ENCODE measurements around the gene FRMD4A.
"Not testable (repeated sequence)": the region's sequence is repeated elsewhere in the genome, so short reads cannot be mapped to it uniquely, and the experiment has no call there.

Gene FRMD4A

DNA sequence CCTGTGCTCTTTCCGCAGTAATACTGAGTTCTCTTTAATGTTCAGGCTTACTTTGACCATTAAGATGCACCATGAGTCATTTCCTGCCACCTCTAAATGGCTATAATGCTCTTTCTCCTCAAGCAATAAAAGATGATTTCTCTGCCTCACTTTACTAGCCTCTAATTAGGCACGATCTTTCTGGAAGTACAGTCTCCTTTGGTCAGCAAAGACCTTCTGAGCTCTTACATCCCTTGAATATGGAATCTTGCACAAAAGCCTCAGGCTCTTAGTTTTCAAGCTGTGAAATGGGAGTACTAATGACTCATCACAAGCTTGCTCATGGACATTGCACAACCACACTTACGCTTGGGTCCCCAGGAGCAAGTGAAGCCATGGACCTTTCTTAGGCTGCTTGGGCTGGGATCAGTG, 85.9 kb downstream of the FRMD4A start:
- Histone ChIP-seq H3K9me3 (ENCODE audit: control insufficient read depth, low read length) (no peaks in the 10 kb centered on the region), H3K36me3 (ENCODE audit: control insufficient read depth, insufficient read depth, low read length) (no peaks in the 10 kb centered on the region), H3K4me1 (ENCODE audit: control insufficient read depth, insufficient read depth, low read length, poor library complexity, severe bottlenecking) (no peaks in the 10 kb centered on the region), H3K27ac (ENCODE audit: insufficient read depth, low read length, poor library complexity, severe bottlenecking) (no peak overlapping the region), H3K27me3 (replicated peaks; ENCODE audit: control insufficient read depth, insufficient read depth, low read length, poor library complexity, severe bottlenecking) (no peaks in the 10 kb centered on the region), H3K4me3 (ENCODE audit: insufficient read depth, low read depth, low read length, poor library complexity, severe bottlenecking) (no peak overlapping the region)
- DNase-seq = no peak

DNA sequence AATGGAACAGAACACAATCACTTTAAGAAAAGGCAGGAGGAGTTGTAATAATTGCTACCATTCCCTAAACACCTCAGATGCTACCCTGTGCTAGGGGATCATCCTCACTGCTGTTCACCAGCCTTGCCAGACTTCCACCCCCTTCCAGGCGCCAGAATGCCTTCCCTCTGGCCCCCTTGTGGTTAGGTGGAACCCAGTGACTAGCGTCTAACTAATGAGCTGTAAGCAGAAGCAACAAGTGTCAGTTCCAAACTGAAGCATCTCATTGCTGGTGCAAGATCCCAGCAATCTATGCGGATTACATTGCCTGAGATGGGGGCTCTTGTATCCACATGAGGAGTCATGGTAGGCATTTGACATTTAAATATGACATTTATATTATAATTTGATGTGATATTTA, 86.6 kb downstream of the FRMD4A start:
- Histone ChIP-seq H3K4me3 (ENCODE audit: insufficient read depth, low read depth, low read length, poor library complexity, severe bottlenecking) (no peak overlapping the region), H3K27me3 (replicated peaks; ENCODE audit: control insufficient read depth, insufficient read depth, low read length, poor library complexity, severe bottlenecking) (no peaks in the 10 kb centered on the region), H3K36me3 (ENCODE audit: control insufficient read depth, insufficient read depth, low read length) (no peaks in the 10 kb centered on the region), H3K9me3 (ENCODE audit: control insufficient read depth, low read length) (no peaks in the 10 kb centered on the region), H3K4me1 (ENCODE audit: control insufficient read depth, insufficient read depth, low read length, poor library complexity, severe bottlenecking) (no peaks in the 10 kb centered on the region), H3K27ac (ENCODE audit: insufficient read depth, low read length, poor library complexity, severe bottlenecking) (no peak overlapping the region)
- no peak for DNase-seq

DNA sequence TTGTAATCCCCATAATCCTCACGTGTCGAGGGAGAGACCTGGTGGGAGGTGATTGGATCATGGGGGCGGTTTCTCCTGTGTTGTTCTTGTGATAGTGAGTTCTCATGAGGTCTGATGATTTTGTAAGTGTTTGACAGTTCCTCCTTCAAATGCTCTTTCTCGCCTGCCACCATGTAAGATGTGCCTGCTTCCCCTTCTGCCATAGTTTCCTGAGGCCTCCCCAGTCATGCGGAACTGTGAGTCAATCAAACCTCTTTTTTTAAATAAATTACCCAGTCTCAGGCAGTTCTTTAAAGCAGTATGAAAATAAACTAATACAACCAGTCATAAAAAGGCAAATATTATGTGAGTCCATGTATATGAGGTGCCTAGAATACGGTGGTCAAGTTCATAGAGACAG, 87.5 kb downstream of the FRMD4A start:
- no peak for DNase-seq
- no peaks in the 10 kb centered on the region for H3K27me3 ChIP-seq (replicated peaks; ENCODE audit: control insufficient read depth, insufficient read depth, low read length, poor library complexity, severe bottlenecking)
- no peak overlapping the region for H3K27ac ChIP-seq (ENCODE audit: insufficient read depth, low read length, poor library complexity, severe bottlenecking)
- no peak overlapping the region for H3K4me3 ChIP-seq (ENCODE audit: insufficient read depth, low read depth, low read length, poor library complexity, severe bottlenecking)
- no peaks in the 10 kb centered on the region for H3K9me3 ChIP-seq (ENCODE audit: control insufficient read depth, low read length)
- H3K4me1 ChIP-seq (ENCODE audit: control insufficient read depth, insufficient read depth, low read length, poor library complexity, severe bottlenecking) = no peaks in the 10 kb centered on the region
- H3K36me3 ChIP-seq (ENCODE audit: control insufficient read depth, insufficient read depth, low read length) = no peaks in the 10 kb centered on the region

DNA sequence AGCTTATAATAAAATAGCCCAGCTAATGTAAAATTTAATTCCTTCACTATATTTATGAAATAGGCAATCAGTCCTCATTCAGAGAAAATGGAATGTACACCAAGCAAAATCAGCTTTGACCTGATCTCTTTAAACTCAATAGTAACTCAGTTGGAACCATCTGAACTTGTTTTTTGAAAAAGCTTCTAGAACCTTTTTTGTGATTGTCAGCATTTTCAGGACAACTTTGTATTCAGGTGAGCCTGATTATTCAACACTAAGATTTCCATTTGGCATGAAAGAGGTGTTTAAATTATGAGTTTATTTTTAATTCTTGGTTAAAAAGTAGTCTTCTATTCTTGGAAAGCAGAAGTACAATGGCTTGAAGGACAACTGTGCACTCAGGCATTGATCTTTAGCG, 89.5 kb downstream of the FRMD4A start:
- H3K36me3 ChIP-seq (ENCODE audit: control insufficient read depth, insufficient read depth, low read length) = no peaks in the 10 kb centered on the region

DNA sequence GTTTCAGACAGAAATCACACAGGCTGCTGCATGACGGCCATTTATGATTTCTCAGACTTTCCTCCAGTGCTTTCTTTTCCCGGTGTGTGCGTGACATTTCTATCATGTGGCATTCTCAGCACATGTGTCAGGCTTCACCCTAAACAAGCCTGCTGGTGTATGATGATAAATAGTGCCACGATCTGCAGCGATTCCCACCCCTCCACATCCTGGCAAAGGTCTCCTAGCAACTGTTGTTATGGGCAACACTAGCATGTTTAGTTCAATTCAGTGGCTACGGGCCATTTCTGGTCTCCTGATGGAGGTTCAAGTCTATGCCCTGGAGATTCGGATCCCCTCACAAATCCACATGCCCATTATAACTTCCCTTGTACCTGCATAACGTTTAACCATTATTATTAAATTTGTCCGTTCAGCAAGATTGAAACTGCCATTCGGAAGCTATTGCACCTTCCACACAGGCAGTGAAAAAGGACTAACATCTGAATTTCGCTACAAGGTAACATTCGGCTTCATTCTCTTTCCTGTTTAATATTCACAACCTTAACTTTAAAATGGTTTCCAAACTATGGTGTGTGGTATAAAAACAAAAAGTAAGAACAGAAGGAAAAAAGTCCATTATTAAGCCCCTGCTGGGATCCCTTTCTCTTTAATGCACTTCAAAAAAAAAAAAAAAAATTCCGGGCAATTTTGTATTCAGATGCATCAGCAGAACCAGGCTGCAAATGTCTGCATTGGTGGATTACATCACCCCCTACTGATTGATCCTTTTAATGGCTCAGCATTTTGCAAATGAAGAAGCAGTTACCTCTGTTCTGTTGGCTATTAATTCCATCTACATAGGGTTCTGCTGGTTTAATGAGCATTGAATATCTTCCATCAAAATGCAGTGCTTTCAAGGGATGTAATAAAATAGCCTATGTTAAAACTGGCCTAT, 90.2 kb downstream of the FRMD4A start:
- Histone ChIP-seq H3K27me3 (replicated peaks; ENCODE audit: control insufficient read depth, insufficient read depth, low read length, poor library complexity, severe bottlenecking) (no peaks in the 10 kb centered on the region), H3K4me3 (ENCODE audit: insufficient read depth, low read depth, low read length, poor library complexity, severe bottlenecking) (no peak overlapping the region), H3K4me1 (ENCODE audit: control insufficient read depth, insufficient read depth, low read length, poor library complexity, severe bottlenecking) (no peaks in the 10 kb centered on the region), H3K36me3 (ENCODE audit: control insufficient read depth, insufficient read depth, low read length) (no peaks in the 10 kb centered on the region), H3K9me3 (ENCODE audit: control insufficient read depth, low read length) (no peaks in the 10 kb centered on the region), H3K27ac (ENCODE audit: insufficient read depth, low read length, poor library complexity, severe bottlenecking) (no peak overlapping the region)
- no peak for DNase-seq

More for the DNA sequence above, 89.5 kb downstream of the FRMD4A start:
- Histone ChIP-seq H3K27me3 (replicated peaks; ENCODE audit: control insufficient read depth, insufficient read depth, low read length, poor library complexity, severe bottlenecking) (no peaks in the 10 kb centered on the region), H3K4me1 (ENCODE audit: control insufficient read depth, insufficient read depth, low read length, poor library complexity, severe bottlenecking) (no peaks in the 10 kb centered on the region), H3K9me3 (ENCODE audit: control insufficient read depth, low read length) (no peaks in the 10 kb centered on the region), H3K27ac (ENCODE audit: insufficient read depth, low read length, poor library complexity, severe bottlenecking) (no peak overlapping the region), H3K4me3 (ENCODE audit: insufficient read depth, low read depth, low read length, poor library complexity, severe bottlenecking) (no peak overlapping the region)
- DNase-seq = no peak

DNA sequence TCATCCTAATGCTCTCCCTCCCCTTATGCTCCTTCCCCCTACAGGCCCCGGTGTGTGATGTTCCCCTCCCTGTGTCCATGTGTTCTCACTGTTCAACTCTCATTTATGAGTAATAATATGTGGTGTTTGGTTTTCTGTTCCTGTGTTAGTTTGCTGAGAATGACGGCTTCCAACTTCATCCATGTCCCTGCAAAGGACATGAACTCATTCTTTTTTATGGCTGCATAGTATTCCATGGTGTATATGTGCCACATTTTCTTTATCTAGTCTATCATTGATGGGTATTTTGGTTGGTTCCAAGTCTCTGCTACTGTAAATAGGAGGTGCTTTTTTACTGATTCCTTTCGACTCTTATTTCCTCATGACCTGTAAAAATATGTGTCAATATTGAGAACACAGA, 92.1 kb downstream of the FRMD4A start:
- H3K4me1 ChIP-seq (ENCODE audit: control insufficient read depth, insufficient read depth, low read length, poor library complexity, severe bottlenecking); H3K9me3 ChIP-seq (ENCODE audit: control insufficient read depth, low read length); H3K36me3 ChIP-seq (ENCODE audit: control insufficient read depth, insufficient read depth, low read length); DNase-seq; H3K27ac ChIP-seq (ENCODE audit: insufficient read depth, low read length, poor library complexity, severe bottlenecking); H3K4me3 ChIP-seq (ENCODE audit: insufficient read depth, low read depth, low read length, poor library complexity, severe bottlenecking); H3K27me3 ChIP-seq (replicated peaks; ENCODE audit: control insufficient read depth, insufficient read depth, low read length, poor library complexity, severe bottlenecking): not testable (repeated sequence)

DNA sequence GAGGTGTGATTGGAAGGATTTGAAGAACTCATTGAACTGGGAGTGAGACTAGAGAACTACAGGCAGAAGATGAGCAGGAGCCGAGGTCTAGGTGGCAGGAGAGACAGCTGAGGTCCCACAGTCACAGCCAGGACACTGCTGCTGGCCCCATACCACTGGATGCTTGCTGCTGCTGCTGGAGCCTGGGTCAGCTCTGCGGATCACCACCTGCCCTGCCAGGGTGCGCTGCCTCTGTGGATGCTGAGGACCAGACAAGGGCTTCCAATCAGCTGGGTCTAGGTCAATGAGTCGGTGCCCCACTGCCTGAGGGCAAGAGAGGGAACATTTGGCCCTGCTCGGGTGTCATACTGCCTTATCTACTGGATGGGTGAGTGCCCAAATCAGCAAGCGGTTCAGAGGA, 94.4 kb downstream of the FRMD4A start:
- H3K27me3 ChIP-seq (replicated peaks; ENCODE audit: control insufficient read depth, insufficient read depth, low read length, poor library complexity, severe bottlenecking) = no peaks in the 10 kb centered on the region
- no peak overlapping the region for H3K27ac ChIP-seq (ENCODE audit: insufficient read depth, low read length, poor library complexity, severe bottlenecking)
- H3K4me3 ChIP-seq (ENCODE audit: insufficient read depth, low read depth, low read length, poor library complexity, severe bottlenecking) = no peak overlapping the region
- no peaks in the 10 kb centered on the region for H3K4me1 ChIP-seq (ENCODE audit: control insufficient read depth, insufficient read depth, low read length, poor library complexity, severe bottlenecking)
- no peaks in the 10 kb centered on the region for H3K9me3 ChIP-seq (ENCODE audit: control insufficient read depth, low read length)
- DNase-seq = no peak
- no peaks in the 10 kb centered on the region for H3K36me3 ChIP-seq (ENCODE audit: control insufficient read depth, insufficient read depth, low read length)

DNA sequence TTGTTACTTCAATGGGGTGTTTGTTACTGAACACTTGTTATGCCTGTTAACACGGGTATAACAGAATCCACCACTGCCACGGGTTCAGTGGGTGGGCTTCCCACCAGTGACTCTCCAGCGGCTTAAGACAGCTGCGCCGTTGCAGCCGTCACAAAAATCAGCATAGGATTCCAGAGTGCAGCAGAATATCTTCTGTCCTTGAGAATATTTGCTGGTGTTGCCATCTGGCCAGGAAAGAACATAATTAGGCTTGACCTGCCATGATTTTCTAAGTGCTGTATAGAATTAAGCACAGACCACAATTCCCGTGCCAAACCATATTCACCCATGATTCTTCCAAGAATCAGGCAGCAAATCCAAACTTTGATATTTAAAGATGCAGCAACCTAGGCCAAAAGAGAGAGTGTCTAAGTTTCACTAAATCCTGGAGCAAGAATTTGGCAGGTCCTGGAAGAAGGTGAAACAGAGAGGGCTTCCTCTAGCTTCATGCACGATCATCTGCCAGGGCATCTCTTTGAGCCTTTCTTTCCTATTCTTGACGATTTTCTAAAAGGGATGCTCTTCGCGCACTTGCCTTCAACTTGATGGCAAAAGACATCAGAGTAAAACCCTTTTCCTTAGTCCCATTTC, 95.0 kb downstream of the FRMD4A start:
- Histone ChIP-seq H3K27ac (ENCODE audit: insufficient read depth, low read length, poor library complexity, severe bottlenecking) (no peak overlapping the region), H3K4me1 (ENCODE audit: control insufficient read depth, insufficient read depth, low read length, poor library complexity, severe bottlenecking) (no peaks in the 10 kb centered on the region), H3K9me3 (ENCODE audit: control insufficient read depth, low read length) (no peaks in the 10 kb centered on the region), H3K27me3 (replicated peaks; ENCODE audit: control insufficient read depth, insufficient read depth, low read length, poor library complexity, severe bottlenecking) (no peaks in the 10 kb centered on the region), H3K4me3 (ENCODE audit: insufficient read depth, low read depth, low read length, poor library complexity, severe bottlenecking) (no peak overlapping the region), H3K36me3 (ENCODE audit: control insufficient read depth, insufficient read depth, low read length) (no peaks in the 10 kb centered on the region)
- no peak for DNase-seq

DNA sequence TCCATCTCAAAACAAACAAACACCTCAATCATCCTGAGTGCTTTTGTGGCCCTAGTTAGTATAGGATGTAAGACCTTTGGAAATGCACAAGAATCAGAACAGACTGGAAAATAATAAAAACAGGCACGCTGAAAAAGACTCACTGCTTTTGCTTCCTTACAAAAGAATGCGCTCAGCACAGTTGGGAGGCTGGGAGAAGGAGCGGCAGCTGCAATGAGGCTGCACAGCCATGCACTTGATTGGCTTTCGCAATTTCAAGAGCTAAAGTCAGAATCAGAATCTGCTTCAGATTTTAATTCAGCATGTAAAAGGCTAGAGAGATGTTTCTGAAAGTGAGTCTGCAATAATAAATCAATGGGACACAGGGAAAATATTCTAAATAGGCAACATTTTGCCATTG, 97.2 kb downstream of the FRMD4A start:
- DNase-seq = no peak
- no peak overlapping the region for H3K4me3 ChIP-seq (ENCODE audit: insufficient read depth, low read depth, low read length, poor library complexity, severe bottlenecking)
- no peak overlapping the region for H3K27ac ChIP-seq (ENCODE audit: insufficient read depth, low read length, poor library complexity, severe bottlenecking)
- no peaks in the 10 kb centered on the region for H3K4me1 ChIP-seq (ENCODE audit: control insufficient read depth, insufficient read depth, low read length, poor library complexity, severe bottlenecking)
- no peaks in the 10 kb centered on the region for H3K36me3 ChIP-seq (ENCODE audit: control insufficient read depth, insufficient read depth, low read length)
- no peaks in the 10 kb centered on the region for H3K9me3 ChIP-seq (ENCODE audit: control insufficient read depth, low read length)
- H3K27me3 ChIP-seq (replicated peaks; ENCODE audit: control insufficient read depth, insufficient read depth, low read length, poor library complexity, severe bottlenecking) = no peaks in the 10 kb centered on the region

DNA sequence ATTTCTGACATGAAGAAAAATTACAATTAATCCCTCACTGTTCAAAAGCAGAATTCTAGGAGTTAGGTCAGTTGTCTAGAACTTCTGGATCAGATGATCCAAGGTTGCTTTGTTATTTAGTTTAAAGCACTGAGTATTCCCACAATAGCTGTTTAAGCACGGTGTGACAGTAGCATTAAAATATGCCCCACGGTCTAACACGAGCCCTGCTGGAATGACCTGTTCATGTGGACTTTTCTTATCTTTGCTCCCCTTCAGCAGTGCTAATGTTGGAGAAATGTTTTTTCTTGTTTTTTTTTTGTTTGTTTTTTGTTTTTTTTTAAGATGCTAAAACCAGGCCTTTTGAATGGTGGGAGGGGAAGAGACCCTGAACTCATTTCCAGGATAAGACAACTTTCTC, 101.9 kb downstream of the FRMD4A start:
- not testable (repeated sequence) for H3K4me1 ChIP-seq (ENCODE audit: control insufficient read depth, insufficient read depth, low read length, poor library complexity, severe bottlenecking); H3K4me3 ChIP-seq (ENCODE audit: insufficient read depth, low read depth, low read length, poor library complexity, severe bottlenecking); H3K27ac ChIP-seq (ENCODE audit: insufficient read depth, low read length, poor library complexity, severe bottlenecking); DNase-seq; H3K9me3 ChIP-seq (ENCODE audit: control insufficient read depth, low read length); H3K27me3 ChIP-seq (replicated peaks; ENCODE audit: control insufficient read depth, insufficient read depth, low read length, poor library complexity, severe bottlenecking); H3K36me3 ChIP-seq (ENCODE audit: control insufficient read depth, insufficient read depth, low read length)

Measured in effector memory CD4-positive, alpha-beta T cell (primary cell).